ENCODE data around the gene GDF11.

Gene GDF11

DNA sequence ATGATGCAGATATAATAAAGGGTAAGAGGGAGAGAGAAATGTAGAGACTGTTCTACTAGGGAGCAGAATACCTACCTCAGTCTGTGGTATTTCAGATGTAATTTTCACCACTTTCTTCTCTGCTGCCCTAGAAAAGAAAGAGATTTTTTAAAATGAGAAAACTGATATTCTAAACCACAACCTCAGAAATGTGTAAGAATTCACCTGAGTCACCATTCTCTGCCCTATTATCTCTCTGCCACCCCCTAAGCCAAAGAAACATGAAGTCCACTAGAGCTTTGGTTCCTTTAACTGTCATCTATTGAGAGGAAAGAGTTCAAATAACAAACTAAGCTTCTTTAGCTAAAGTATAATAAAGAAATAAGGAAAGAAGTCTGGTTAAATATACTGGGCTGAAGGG, 53.0 kb downstream of the GDF11 start:
- no peak for ATAC-seq
- no peak for DNase-seq

DNA sequence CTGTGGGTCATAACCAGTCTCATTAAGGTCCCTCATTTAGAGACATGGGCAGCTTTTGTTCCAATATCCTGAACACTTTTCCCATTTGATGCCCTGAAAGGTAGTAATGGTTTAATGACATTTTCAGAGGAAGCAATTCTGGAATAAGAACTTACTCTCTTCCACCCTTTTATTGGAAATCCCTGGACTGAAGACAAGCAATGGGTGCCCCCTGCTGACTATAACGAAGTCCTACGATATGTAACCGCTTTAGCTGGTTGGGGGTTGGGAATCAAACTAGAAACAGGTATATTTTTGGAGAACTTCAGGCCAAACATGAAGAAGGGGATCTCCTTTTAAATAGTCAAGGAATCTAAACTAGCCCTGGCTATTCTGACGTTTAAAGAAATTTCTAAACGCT, 54.1 kb downstream of the GDF11 start:
- DNase-seq = no peak
- ATAC-seq = no peak

DNA sequence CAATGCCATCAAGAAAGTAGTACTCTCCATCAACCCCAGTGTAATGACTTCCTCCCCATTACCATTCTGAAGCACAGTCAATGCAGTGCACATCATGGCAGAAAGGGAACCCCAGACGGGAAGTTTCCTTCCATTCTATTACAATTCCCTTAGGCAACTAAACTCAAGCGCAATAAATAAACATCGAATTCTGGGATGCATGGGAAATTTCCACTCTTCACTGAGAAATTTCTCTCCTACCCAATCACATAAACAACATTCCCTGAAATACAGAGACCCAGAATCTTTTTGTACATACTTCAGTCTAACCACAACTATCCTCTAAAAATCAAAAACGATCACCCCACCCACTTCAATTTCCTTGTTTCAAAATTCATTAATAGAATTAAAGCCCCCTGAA, 54.6 kb downstream of the GDF11 start:
- ATAC-seq (no peak), DNase-seq (no peak)

Measured in stimulated activated naive CD8-positive, alpha-beta T cell treated with anti-CD3 and anti-CD28 coated beads, Interleukin-15, Interleukin-2, amounts not matched to agents 100 U/mL and 50 U/mL, for 24 hours (primary cell).